NT2/D1 (cell line): Measurements from ENCODE around the gene STARD3.

ENCODE experiments used
- SUZ12 ChIP-seq: IDR thresholded peaks from 2 replicates; pipeline ENCODE4 v1.6.1; 2011; ENCODE audit not compliant: insufficient read length, insufficient read depth; ENCODE audit errors: extremely low read depth
- YY1 ChIP-seq: IDR thresholded peaks from 2 replicates; pipeline ENCODE4 v1.6.1; 2011; ENCODE audit not compliant: insufficient read length, insufficient read depth
- ZNF274 ChIP-seq: IDR thresholded peaks from 2 replicates; pipeline ENCODE4 v1.6.1; 2011; ENCODE audit warnings: mild to moderate bottlenecking, low read depth, low read length

GRCh38 chr17:39595928-39596510, 40.9 kb upstream of the STARD3 start:
- TF ChIP-seq ZNF274 (no peak), SUZ12 (peak; percentile 29), YY1 (no peak)
